ENCODE results near the gene SUMO3.
"Not testable (repeated sequence)": the region's sequence is repeated elsewhere in the genome, so short reads cannot be mapped to it uniquely, and the experiment has no call there.

SUMO3 gene

GRCh38 chr21:44846485-44847260, 28.8 kb upstream of the SUMO3 start:
- DNase-seq (ENCODE audit: low spot score) = peak; percentile 76

GRCh38 chr21:44846224-44846484, 28.3 kb upstream of the SUMO3 start:
- DNase-seq (ENCODE audit: low spot score) = no peak

GRCh38 chr21:44845418-44846223, 27.8 kb upstream of the SUMO3 start:
- peak; percentile 80 for DNase-seq (ENCODE audit: low spot score)

- no peak for DNase-seq (ENCODE audit: low spot score)
These were observed 26.4 kb upstream of the SUMO3 start for GRCh38 chr21:44844256-44844655.

GRCh38 chr21:44842721-44843445, 25.0 kb upstream of the SUMO3 start:
- no peak for DNase-seq (ENCODE audit: low spot score)

GRCh38 chr21:44842087-44842486, 24.2 kb upstream of the SUMO3 start:
- no peak for DNase-seq (ENCODE audit: low spot score)

- DNase-seq (ENCODE audit: low spot score) = no peak
These were observed 22.9 kb upstream of the SUMO3 start for GRCh38 chr21:44840771-44841170.

- no peak for DNase-seq (ENCODE audit: low spot score)
These were observed 21.1 kb upstream of the SUMO3 start for GRCh38 chr21:44838951-44839350.

GRCh38 chr21:44838039-44838895, 20.4 kb upstream of the SUMO3 start:
- DNase-seq (ENCODE audit: low spot score) = no peak

- DNase-seq (ENCODE audit: low spot score) = no peak
These were observed 19.7 kb upstream of the SUMO3 start for GRCh38 chr21:44837537-44837936.

GRCh38 chr21:44836666-44837471, 19.0 kb upstream of the SUMO3 start:
- DNase-seq (ENCODE audit: low spot score) = peak; percentile 60

GRCh38 chr21:44836349-44836665, 18.4 kb upstream of the SUMO3 start:
- DNase-seq (ENCODE audit: low spot score) = no peak

GRCh38 chr21:44835647-44835973, 17.7 kb upstream of the SUMO3 start:
- no peak for DNase-seq (ENCODE audit: low spot score)

GRCh38 chr21:44834951-44835646, 17.2 kb upstream of the SUMO3 start:
- DNase-seq (ENCODE audit: low spot score) = no peak

GRCh38 chr21:44834231-44834950, 16.5 kb upstream of the SUMO3 start:
- no peak for DNase-seq (ENCODE audit: low spot score)

- no peak for DNase-seq (ENCODE audit: low spot score)
These were observed 15.8 kb upstream of the SUMO3 start for GRCh38 chr21:44833663-44834062.

GRCh38 chr21:44832516-44833255, 14.8 kb upstream of the SUMO3 start:
- not testable (repeated sequence) for DNase-seq (ENCODE audit: low spot score)

GRCh38 chr21:44831227-44831860, 13.5 kb upstream of the SUMO3 start:
- no peak for DNase-seq (ENCODE audit: low spot score)

- DNase-seq (ENCODE audit: low spot score) = no peak
These were observed 11.7 kb upstream of the SUMO3 start for GRCh38 chr21:44829507-44830092.

All from AG08395 (cell line).